DND-41 (cell line): Measurements from ENCODE around the gene BATF.

Experiments
- ATAC-seq: fragments of 200-7000 bp; cut with Tn5 transposase; 3 replicates; pipeline ENCODE4 v1.9.1; 2021; ENCODE audit warnings: low read depth; ENCODE audit not compliant: insufficient read depth
- DNase-seq: peaks from one replicate; pipeline ENCODE4 v3.0.0-alpha.2; 2020
- H2AFZ ChIP-seq: 2 replicates; pipeline ENCODE4 v1.6.0; 2012; ENCODE audit warnings: low read depth, low read length
- H3K27ac ChIP-seq: 2 replicates; pipeline ENCODE4 v1.5.1; 2012; ENCODE audit warnings: low read length, inconsistent platforms
- H3K27me3 ChIP-seq: fragments of 200-600 bp; sonication (generic); 2 replicates; pipeline ENCODE4 v1.6.0; 2012; ENCODE audit warnings: low read length, mild to moderate bottlenecking, inconsistent platforms; ENCODE audit not compliant: insufficient read depth, poor library complexity
- H3K36me3 ChIP-seq: 2 replicates; pipeline ENCODE4 v1.5.1; 2012; ENCODE audit warnings: low read length, inconsistent platforms; ENCODE audit not compliant: insufficient read depth
- H3K4me1 ChIP-seq: 2 replicates; pipeline ENCODE4 v1.5.1; 2012; ENCODE audit warnings: mild to moderate bottlenecking, low read length; ENCODE audit not compliant: insufficient read depth
- H3K4me2 ChIP-seq: 2 replicates; pipeline ENCODE4 v1.6.0; 2012; ENCODE audit warnings: mild to moderate bottlenecking, moderate library complexity, low read length, inconsistent platforms; ENCODE audit not compliant: insufficient read depth
- H3K4me3 ChIP-seq, 2 experiments: fragments of 200-600 bp in 1 of 2; shearing (Covaris generic) in 1 of 2; 2 replicates each; pipeline ENCODE4 v1.5.1; 2012 to 2016; ENCODE audit warnings: inconsistent platforms in 2 of 2, low read length in 2 of 2, mild to moderate bottlenecking in 2 of 2, low read depth in 1 of 2, moderate library complexity in 1 of 2
- H3K79me2 ChIP-seq: 2 replicates; pipeline ENCODE4 v1.6.0; 2012; ENCODE audit warnings: low read length, inconsistent platforms; ENCODE audit not compliant: insufficient read depth
- H3K9ac ChIP-seq: 2 replicates; pipeline ENCODE4 v1.6.0; 2012; ENCODE audit warnings: low read depth, mild to moderate bottlenecking, inconsistent platforms, low read length, moderate library complexity
- H3K9me3 ChIP-seq: 2 replicates; pipeline ENCODE4 v1.5.1; 2012; ENCODE audit warnings: low read length, moderate library complexity, mild to moderate bottlenecking, inconsistent platforms; ENCODE audit not compliant: insufficient read depth, severe bottlenecking
- H4K20me1 ChIP-seq: 2 replicates; pipeline ENCODE4 v1.6.0; 2012; ENCODE audit warnings: low read length; ENCODE audit not compliant: insufficient read depth
- EZH2 ChIP-seq: IDR thresholded peaks from 3 replicates; pipeline ENCODE4 v1.6.1; 2012; ENCODE audit warnings: borderline replicate concordance, low read depth, mild to moderate bottlenecking, moderate library complexity, low read length, inconsistent platforms; ENCODE audit not compliant: severe bottlenecking
- TF ChIP-seq, protein P1 (sequence below): IDR thresholded peaks from 2 replicates; pipeline ENCODE4 v1.5.1; 2012; ENCODE audit warnings: borderline replicate concordance, low read length, moderate library complexity, mild to moderate bottlenecking; ENCODE audit not compliant: poor library complexity, severe bottlenecking; ENCODE audit errors: extremely low read depth

The BATF gene

DNA sequence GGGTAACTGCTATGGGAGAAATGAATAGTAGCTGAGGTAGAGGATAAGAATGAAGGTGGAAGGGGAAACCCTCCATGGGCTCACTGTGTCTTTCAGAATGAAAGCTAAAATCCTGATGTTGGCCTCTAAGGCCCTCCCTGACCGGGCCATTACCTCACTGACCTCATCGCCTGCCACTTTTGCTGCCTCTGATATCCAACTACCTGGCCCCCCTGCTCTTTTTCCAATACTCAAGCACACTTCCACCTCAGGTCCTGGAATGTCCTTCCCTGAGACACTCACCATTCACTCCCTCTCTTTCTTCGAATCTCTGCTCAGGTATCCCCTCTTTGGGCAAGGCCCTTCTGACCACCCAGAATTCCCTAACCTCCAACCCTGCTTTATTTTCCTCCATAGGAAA lies 1.4 kb upstream of the BATF start:
- H3K4me1 ChIP-seq: peaks cover 33% of the 10 kb centered on the region
- H3K27me3 ChIP-seq: no peaks in the 10 kb centered on the region
- no peak overlapping the region for H3K27ac ChIP-seq
- ATAC-seq (no peak), DNase-seq (no peak)
- H3K4me2 ChIP-seq: peak overlapping the region; percentile 89
- no peak overlapping the region for H2AFZ ChIP-seq
- no peaks in the 10 kb centered on the region for H4K20me1 ChIP-seq
- no peaks in the 10 kb centered on the region for H3K36me3 ChIP-seq
- TF ChIP-seq, protein P1, sequence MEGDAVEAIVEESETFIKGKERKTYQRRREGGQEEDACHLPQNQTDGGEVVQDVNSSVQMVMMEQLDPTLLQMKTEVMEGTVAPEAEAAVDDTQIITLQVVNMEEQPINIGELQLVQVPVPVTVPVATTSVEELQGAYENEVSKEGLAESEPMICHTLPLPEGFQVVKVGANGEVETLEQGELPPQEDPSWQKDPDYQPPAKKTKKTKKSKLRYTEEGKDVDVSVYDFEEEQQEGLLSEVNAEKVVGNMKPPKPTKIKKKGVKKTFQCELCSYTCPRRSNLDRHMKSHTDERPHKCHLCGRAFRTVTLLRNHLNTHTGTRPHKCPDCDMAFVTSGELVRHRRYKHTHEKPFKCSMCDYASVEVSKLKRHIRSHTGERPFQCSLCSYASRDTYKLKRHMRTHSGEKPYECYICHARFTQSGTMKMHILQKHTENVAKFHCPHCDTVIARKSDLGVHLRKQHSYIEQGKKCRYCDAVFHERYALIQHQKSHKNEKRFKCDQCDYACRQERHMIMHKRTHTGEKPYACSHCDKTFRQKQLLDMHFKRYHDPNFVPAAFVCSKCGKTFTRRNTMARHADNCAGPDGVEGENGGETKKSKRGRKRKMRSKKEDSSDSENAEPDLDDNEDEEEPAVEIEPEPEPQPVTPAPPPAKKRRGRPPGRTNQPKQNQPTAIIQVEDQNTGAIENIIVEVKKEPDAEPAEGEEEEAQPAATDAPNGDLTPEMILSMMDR: no peak
- TF ChIP-seq EZH2: no peak
- no peak overlapping the region for H3K9ac ChIP-seq
- no peaks in the 10 kb centered on the region for H3K9me3 ChIP-seq
- no peaks in the 10 kb centered on the region for H3K79me2 ChIP-seq
- H3K4me3 ChIP-seq: no peak overlapping the region

DNA sequence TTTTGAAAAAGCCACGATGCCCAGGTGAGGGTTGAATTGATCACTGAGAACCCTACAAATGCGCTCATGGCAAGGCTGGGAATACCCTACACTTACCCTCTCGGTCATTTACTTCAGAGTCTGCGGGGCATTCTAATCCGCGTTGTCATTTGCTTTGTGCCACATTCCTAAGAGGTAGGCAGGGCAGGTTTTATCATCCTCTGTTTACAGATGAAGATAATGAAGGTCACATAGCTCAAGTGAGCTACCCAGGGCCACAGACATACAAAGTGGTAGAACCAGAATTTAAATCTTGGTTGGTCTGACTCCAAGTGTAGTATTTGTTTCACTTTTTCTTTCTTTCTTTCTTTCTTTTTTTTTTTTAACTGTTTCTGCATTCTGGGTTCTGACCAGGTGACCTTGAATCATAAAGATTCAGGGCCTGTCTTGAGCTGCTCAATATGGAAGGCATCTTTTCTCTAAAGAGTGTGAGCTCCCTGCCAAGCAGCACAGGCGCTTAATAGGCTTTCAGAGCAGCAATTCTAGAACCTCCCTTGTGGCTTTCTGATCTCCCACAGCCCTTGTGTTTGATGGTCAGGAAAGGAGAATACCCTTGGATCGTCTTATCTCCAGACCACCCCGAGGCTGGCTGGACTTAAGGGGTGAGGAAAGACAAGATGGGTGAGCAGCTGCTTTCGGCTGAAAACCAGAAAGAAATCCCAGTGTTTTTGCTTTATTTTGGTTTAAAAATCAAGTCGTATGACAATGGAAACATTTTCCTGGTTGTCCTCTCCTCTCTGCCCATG lies 662 bp upstream of the BATF start:
- peaks cover 33% of the 10 kb centered on the region for H3K4me1 ChIP-seq
- H3K4me3 ChIP-seq: peak overlapping the region; percentile 19 to 63; a peak in 3 of 4 replicates
- H3K79me2 ChIP-seq: no peaks in the 10 kb centered on the region
- peak overlapping the region; percentile 90 for H2AFZ ChIP-seq
- H3K9me3 ChIP-seq: no peaks in the 10 kb centered on the region
- peak; percentile 15 for DNase-seq
- peak overlapping the region; percentile 72 for H3K27ac ChIP-seq
- no peaks in the 10 kb centered on the region for H4K20me1 ChIP-seq
- peak overlapping the region; percentile 50 for H3K9ac ChIP-seq
- no peaks in the 10 kb centered on the region for H3K27me3 ChIP-seq
- H3K36me3 ChIP-seq: no peaks in the 10 kb centered on the region
- H3K4me2 ChIP-seq: peak overlapping the region; percentile 89
- TF ChIP-seq, protein P1: no peak
- TF ChIP-seq EZH2: no peak
- ATAC-seq: peak; percentile 42

DNA sequence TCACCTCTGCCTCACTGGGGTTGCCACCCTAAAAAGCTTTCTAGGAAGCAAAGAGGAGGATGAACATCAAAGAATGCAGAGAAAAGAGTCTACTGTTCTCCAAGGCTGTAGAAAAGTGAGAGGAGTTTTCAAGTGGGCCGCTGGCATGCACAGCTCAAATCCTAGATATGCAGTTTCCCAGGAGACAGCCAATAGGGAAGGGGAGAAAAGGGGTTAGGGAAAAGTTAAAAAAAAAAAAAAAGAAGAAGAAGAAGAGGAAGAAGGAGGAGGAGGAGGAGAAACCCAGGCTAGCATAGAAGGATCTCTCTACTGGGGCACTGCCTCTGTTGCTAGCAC lies 682 bp downstream of the BATF start:
- Histone ChIP-seq H3K27me3 (no peaks in the 10 kb centered on the region), H2AFZ (peak overlapping the region; percentile 90), H3K4me2 (peak overlapping the region; percentile 89), H3K4me3 (peak overlapping the region in 1 of 2 experiments; percentile 63; a peak in 3 of 4 replicates), H3K9ac (peak overlapping the region; percentile 50; the same call in 1 of the 2 replicates), H3K4me1 (peaks cover 33% of the 10 kb centered on the region), H3K9me3 (no peaks in the 10 kb centered on the region), H3K79me2 (no peaks in the 10 kb centered on the region), H4K20me1 (no peaks in the 10 kb centered on the region), H3K36me3 (no peaks in the 10 kb centered on the region), H3K27ac (peak overlapping the region; percentile 72; the same call in 1 of the 2 replicates)
- ATAC-seq (no peak), DNase-seq (no peak)
- TF ChIP-seq, protein P1: no peak
- TF ChIP-seq EZH2: no peak
